Islet precursor cell (in vitro differentiated cells): ENCODE measurements around the gene CCDC93.
"Not testable (repeated sequence)": the region's sequence is repeated elsewhere in the genome, so short reads cannot be mapped to it uniquely, and the experiment has no call there.

Experiments used
- DNase-seq: peaks from one replicate; pipeline ENCODE4 v3.0.0-alpha.2; 2018

The CCDC93 gene

DNA sequence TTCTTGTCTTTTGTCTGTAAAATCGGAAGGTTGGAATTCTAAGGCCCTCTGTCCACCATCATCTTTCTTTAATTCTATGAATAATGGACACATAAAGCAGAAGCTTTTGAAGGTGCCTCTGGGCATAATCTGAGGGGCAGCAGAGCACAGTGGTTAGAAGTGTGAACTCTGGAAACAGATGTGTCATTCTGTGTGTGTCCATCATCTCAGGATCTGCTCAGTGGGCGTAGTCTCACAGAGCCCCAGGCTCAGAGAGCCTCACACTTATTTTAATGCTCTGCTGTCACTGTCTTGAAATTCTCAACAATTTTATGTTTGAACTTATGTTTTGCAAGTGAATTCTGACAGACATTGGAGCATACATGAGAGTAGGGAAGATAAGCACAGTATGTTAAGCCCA is 31.0 kb upstream of the CCDC93 start:
- no peak for DNase-seq

DNA sequence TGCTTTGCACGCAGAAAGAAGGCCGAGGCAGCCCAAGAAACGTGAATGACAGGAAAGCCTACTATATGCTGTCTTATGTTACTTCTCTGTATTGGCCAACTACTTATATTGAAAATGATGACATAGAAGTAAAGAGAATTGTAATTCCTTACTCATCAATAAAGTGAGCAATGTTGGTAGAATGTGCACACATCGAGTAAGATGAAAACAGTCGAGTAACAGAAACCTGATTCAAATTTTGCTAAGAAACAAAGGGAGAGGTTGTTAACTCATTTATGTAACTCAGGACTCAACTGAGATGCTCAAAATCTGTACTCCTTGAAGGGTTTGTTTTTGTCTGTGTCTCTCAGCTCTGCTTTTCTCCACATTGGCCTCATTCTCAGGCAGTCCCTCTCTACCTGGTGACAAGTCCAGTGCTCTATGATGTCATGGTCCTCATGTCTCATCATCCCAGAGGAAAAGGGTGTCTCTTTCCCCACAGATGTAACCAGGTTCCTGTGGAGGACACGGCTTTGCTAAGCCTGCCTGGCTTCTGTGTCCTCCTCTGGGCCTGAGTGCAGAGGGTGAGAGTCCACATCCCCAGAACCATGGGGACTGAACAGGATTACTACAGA is 30.3 kb upstream of the CCDC93 start:
- DNase-seq = no peak

GRCh38 chr2:118040891-118041290 is 27.0 kb upstream of the CCDC93 start:
- DNase-seq = no peak

- DNase-seq = no peak
Observed at GRCh38 chr2:118032169-118033013, 18.5 kb upstream of the CCDC93 start.

- DNase-seq = no peak
Observed at GRCh38 chr2:118031566-118031965, 17.7 kb upstream of the CCDC93 start.

- no peak for DNase-seq
Observed at GRCh38 chr2:118029025-118029424, 15.2 kb upstream of the CCDC93 start.

DNA sequence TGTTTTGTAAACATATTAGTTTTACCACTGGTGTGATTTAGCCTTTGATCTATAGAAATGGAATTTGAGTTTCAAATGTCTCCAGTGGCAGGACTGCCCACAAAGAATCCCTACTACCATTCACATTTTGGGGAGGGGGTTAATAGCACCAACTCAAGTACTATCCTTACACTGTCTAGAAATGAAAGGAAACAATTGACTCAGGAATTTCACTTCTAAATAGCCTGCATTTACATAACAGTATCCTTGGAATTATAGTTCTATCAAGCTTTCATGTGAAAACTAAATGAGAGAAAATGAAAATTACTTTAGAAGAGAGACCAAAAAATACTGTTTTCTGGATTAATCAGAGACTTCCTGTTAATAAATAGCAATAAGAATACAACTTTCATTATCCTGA is 7.5 kb upstream of the CCDC93 start:
- DNase-seq = no peak

DNA sequence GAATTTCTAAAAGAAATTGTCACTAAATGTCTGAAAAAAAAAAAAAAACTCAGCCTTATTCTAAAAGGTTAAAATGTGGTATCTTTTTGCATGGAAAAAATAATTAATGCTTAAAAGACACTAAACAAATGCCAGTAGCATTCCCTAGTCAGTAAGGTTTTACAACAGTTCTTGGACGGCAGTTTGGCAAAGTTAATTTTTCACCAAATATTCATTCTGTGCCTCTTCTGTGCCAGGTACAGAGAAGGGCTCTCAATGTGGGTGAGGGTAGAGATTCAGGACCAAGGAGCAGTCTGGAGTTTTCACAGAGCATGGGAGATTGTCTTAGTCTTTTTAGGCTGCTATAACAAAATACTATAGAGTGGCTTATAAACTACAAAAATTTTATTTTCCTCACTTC is 6.0 kb upstream of the CCDC93 start:
- DNase-seq = no peak

DNA sequence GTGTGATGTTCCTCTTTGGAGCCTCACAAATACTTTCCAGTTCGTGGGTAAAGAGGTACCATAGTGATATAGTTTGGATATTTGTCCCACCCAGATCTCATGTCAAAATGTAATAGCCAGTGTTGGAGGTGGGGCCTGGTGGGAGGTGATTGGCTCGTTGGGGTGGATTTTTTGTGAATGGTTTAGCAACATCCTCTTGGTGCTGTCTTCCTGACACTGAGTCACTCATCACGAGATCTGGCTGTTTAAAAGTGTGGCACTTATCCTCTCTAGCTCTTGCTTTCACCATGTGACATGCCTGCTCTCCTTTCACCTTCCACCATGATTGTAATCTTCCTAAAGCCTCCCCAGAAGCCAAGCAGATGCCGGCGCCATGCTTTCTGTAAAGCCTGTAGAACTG is 3.0 kb upstream of the CCDC93 start:
- no peak for DNase-seq

DNA sequence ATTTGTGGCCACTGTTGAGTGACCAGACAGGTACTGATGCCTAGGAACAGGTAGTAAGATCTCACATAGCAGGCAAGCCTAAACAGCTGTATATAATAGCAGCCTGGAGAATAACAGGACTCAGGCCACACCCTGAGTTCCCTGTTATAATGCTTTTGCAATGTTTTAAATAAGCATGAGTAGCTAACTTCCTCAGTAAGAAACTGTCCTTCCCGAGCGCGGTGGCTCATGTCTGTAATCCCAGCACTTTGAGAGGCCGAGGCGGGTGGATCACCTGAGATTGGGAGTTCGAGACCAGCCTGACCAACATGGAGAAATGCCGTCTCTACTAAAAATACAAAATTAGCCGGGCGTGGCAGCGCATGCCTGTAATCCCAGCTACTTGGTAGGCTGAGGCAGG is 1.9 kb upstream of the CCDC93 start:
- not testable (repeated sequence) for DNase-seq

GRCh38 chr2:118014492-118014824 is 588 bp upstream of the CCDC93 start:
- no peak for DNase-seq

- DNase-seq = peak; percentile 73
Observed at GRCh38 chr2:118013221-118013723, 598 bp downstream of the CCDC93 start.

GRCh38 chr2:118012778-118013177 is 1.1 kb downstream of the CCDC93 start:
- DNase-seq = no peak

GRCh38 chr2:118010473-118010872 is 3.4 kb downstream of the CCDC93 start:
- DNase-seq = no peak

DNA sequence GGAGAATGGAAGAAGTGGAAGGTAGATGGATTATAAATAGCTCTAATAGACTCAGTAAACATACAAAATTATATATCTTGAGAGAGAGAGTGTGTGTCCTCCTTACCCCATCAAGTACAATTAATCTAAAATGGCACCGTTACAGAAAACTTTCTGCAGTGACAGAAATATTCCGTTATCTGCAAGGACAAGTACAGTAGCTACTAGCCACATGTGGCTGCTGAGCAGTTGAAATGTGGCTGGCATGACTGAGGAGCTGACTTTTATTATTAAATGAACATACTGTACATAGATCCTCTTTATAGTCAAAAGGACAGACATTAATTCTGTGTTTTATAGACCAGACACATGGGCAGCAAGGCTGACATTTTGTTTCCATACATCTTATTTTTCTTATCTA is 7.0 kb downstream of the CCDC93 start:
- no peak for DNase-seq

DNA sequence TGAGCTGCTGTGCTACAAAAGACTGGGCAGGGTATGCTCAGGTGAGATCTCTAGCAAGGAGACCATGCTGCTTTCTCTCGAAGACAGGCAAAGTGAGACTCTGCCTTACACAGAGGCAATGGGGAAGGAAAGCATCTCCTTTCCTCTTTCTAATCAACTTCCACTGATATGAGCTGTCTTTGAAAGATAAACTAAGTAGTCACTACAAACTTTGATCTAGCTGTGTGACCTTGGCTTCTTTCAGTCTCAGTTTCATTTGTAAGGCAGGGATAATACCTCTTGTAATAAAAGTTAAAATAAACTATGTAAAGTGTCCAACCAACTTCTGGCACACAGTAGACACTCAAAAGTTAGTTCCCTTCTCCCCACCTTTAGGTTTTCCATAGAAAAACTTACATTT is 7.5 kb downstream of the CCDC93 start:
- no peak for DNase-seq

DNA sequence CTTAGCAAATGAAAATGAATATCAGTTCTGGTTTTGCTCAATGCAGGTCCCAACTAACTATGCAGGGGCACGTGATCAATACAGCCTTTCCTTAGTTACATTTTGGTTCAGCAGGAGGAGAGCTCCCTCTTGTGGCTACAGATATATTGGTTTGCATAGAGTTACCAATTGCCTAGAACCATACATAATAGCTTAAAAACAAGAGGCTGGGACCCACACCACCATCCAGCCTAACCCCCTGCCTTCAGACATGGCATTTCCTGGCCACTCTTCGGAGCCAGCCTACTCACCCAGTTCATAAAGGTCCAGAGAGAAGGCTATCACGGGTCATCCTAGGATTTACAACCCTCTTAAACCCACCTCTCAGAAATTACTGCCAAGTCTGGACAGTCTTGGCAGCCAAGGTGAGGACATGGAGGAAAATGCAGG is 10.5 kb downstream of the CCDC93 start:
- peak; percentile 70 for DNase-seq

- DNase-seq = no peak
Observed at GRCh38 chr2:118000041-118000440, 13.8 kb downstream of the CCDC93 start.

- DNase-seq = no peak
Observed at GRCh38 chr2:117997872-117998454, 15.9 kb downstream of the CCDC93 start.

DNA sequence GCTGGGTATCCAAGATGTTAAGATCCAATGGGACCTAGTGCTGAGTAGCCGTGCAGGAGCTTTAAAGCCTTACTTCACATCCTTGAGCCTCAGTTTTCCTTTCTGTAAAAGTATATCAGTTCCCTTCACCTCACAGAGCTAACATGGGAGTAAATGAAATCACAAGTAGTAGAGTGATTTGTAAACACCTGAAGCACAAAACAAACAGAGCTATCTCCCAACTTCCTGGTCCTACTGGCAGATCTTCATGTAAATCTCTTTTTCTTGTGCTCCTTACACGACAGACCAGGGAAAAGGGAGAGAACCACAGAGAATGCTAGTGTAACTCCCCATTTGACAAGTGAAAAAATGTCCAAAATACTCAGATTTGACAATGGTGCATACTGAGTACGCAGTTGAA is 17.3 kb downstream of the CCDC93 start:
- no peak for DNase-seq

- no peak for DNase-seq
Observed at GRCh38 chr2:117994729-117995128, 19.1 kb downstream of the CCDC93 start.

GRCh38 chr2:117989854-117990438 is 23.9 kb downstream of the CCDC93 start:
- DNase-seq = no peak

DNA sequence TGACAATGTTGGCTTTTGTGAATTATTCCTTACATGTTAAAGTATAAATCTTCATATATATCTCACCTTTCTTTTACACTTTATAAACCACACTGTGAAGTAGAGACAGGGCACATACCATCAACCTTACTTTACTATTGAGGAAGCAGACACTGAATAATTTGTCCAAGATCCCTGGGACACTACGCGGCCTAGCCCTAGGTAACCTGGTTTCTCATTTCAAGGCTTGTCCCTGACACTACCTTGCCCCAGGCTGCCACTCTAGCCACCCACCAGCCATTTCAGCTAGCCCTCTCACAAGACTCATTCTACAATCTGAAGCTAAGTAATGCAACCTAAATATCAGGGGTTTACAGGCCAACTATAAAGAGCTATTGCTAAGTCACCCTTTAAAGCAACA is 26.7 kb downstream of the CCDC93 start:
- no peak for DNase-seq

GRCh38 chr2:117985092-117985491 is 28.8 kb downstream of the CCDC93 start:
- no peak for DNase-seq
